Adipocyte (in vitro differentiated cells): ENCODE measurements around the gene FZD4.
"Not testable (repeated sequence)": the region's sequence is repeated elsewhere in the genome, so short reads cannot be mapped to it uniquely, and the experiment has no call there.

Experiments
- DNase-seq: peaks from one replicate; pipeline ENCODE4 v3.0.0-alpha.2; 2015; ENCODE audit warnings: low read depth
- H3K27me3 ChIP-seq: replicated peaks from 2 replicates; pipeline ENCODE4 v1.7.0; 2013; ENCODE audit warnings: mild to moderate bottlenecking, low read length, moderate library complexity; ENCODE audit not compliant: control insufficient read depth, insufficient read depth
- H3K36me3 ChIP-seq: 2 replicates; pipeline ENCODE4 v1.7.0; 2013; ENCODE audit warnings: low read length, mild to moderate bottlenecking, moderate library complexity; ENCODE audit not compliant: control insufficient read depth, insufficient read depth, severe bottlenecking
- H3K4me1 ChIP-seq: 2 replicates; pipeline ENCODE4 v1.7.0; 2013; ENCODE audit warnings: mild to moderate bottlenecking, low read length, moderate library complexity; ENCODE audit not compliant: control insufficient read depth, insufficient read depth
- H3K4me3 ChIP-seq: 2 replicates; pipeline ENCODE4 v1.7.0; 2013; ENCODE audit warnings: mild to moderate bottlenecking, low read length, moderate library complexity
- H3K9ac ChIP-seq: 2 replicates; pipeline ENCODE4 v1.7.0; 2013; ENCODE audit warnings: mild to moderate bottlenecking, low read length, moderate library complexity
- H3K9me3 ChIP-seq: 2 replicates; pipeline ENCODE4 v1.7.0; 2013; ENCODE audit warnings: mild to moderate bottlenecking, low read length, moderate library complexity; ENCODE audit not compliant: control insufficient read depth

The FZD4 gene

GRCh38 chr11:86955361-86956120 is at the start of gene FZD4:
Gene FZD4, minus strand, starts transcription at chr11:86955395. Its CDS starts 310 bp downstream, at chr11:86955085.
- peaks cover 19% of the 10 kb centered on the region for H3K36me3 ChIP-seq
- no peaks in the 10 kb centered on the region for H3K9me3 ChIP-seq
- DNase-seq = peak; percentile 97
- H3K9ac ChIP-seq = peak within 1 kb of the TSS; percentile 99
- peak within 1 kb of the TSS; percentile 99 for H3K4me3 ChIP-seq
- H3K27me3 ChIP-seq = no peaks in the 10 kb centered on the region
- H3K4me1 ChIP-seq = peaks cover 29% of the 10 kb centered on the region

GRCh38 chr11:87004281-87004680 is 49.1 kb upstream of the FZD4 start:
- not testable (repeated sequence) for DNase-seq, H3K9ac ChIP-seq, H3K27me3 ChIP-seq, H3K4me3 ChIP-seq, H3K36me3 ChIP-seq, H3K9me3 ChIP-seq
- H3K4me1 ChIP-seq = peaks cover 30% of the 10 kb centered on the region

GRCh38 chr11:87002918-87003317 is 47.7 kb upstream of the FZD4 start:
- Histone ChIP-seq H3K36me3 (no peaks in the 10 kb centered on the region), H3K9me3 (no peaks in the 10 kb centered on the region), H3K27me3 (no peaks in the 10 kb centered on the region), H3K4me3 (no peak overlapping the region), H3K9ac (no peak overlapping the region), H3K4me1 (peaks cover 26% of the 10 kb centered on the region)
- no peak for DNase-seq

- H3K9me3 ChIP-seq = no peaks in the 10 kb centered on the region
Observed at GRCh38 chr11:86999859-87000753, 44.9 kb upstream of the FZD4 start.

DNA sequence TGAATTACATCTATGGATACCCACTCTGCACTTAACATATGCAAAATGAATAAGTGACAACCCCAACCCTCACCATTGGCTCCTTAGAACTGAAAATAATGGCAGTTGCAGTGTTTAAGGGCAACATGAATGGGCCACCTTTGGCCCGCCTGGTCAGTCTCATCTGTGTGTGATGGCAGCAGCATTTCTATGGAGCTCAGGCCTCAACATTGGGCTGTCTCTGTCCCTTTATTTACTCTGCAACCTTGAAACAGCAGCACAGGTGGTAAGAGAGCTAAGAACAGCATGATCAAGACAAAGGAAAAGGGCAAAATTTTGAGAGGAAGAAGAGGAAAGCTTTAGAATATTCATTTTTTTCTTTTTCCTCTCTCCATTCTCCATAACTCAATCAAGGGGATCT is 44.2 kb upstream of the FZD4 start:
- Histone ChIP-seq H3K9ac (no peak overlapping the region), H3K9me3 (no peaks in the 10 kb centered on the region), H3K4me1 (peaks cover 14% of the 10 kb centered on the region), H3K27me3 (no peaks in the 10 kb centered on the region), H3K36me3 (no peaks in the 10 kb centered on the region), H3K4me3 (no peak overlapping the region)
- DNase-seq = no peak

More at GRCh38 chr11:86999859-87000753, 44.9 kb upstream of the FZD4 start:
- DNase-seq = peak; percentile 65
- H3K9ac ChIP-seq = peak overlapping the region; percentile 6
- peaks cover 14% of the 10 kb centered on the region for H3K4me1 ChIP-seq
- H3K27me3 ChIP-seq = no peaks in the 10 kb centered on the region
- no peak overlapping the region for H3K4me3 ChIP-seq
- H3K36me3 ChIP-seq = no peaks in the 10 kb centered on the region

GRCh38 chr11:86996953-86997570 is 41.9 kb upstream of the FZD4 start:
- H3K36me3 ChIP-seq = no peaks in the 10 kb centered on the region
- H3K4me3 ChIP-seq = no peak overlapping the region
- no peak overlapping the region for H3K9ac ChIP-seq
- DNase-seq = no peak
- peaks cover 10% of the 10 kb centered on the region for H3K4me1 ChIP-seq
- no peaks in the 10 kb centered on the region for H3K9me3 ChIP-seq
- H3K27me3 ChIP-seq = no peaks in the 10 kb centered on the region

- Histone ChIP-seq H3K4me3 (no peak overlapping the region), H3K4me1 (peaks cover 33% of the 10 kb centered on the region), H3K9ac (peak overlapping the region; percentile 11), H3K9me3 (no peaks in the 10 kb centered on the region), H3K27me3 (no peaks in the 10 kb centered on the region), H3K36me3 (no peaks in the 10 kb centered on the region)
- DNase-seq = no peak
Observed at GRCh38 chr11:86993031-86993430, 37.8 kb upstream of the FZD4 start.

GRCh38 chr11:86992340-86992739 is 37.1 kb upstream of the FZD4 start:
- not testable (repeated sequence) for H3K27me3 ChIP-seq, H3K9ac ChIP-seq, DNase-seq, H3K36me3 ChIP-seq, H3K4me3 ChIP-seq, H3K9me3 ChIP-seq
- peaks cover 33% of the 10 kb centered on the region for H3K4me1 ChIP-seq

DNA sequence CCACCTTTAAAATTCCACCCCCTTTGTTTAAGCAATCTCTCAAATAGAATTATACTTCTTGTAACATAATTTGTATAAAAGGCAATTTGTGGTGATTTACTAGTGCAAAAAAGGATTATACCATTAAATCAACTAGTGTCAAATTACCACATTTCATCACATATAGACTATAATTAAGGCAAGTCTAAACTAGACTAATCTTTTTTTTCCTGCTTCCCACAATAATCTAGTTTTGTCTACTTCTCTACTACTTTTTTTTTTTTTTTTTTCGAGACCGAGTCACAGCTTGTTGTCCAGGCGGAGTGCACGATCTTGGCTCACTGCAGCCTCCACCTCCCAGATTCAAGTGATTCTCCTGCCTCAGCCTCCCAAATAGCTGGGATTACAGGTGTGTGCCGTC is 36.1 kb upstream of the FZD4 start:
- H3K27me3 ChIP-seq = no peaks in the 10 kb centered on the region
- DNase-seq = no peak
- peaks cover 33% of the 10 kb centered on the region for H3K4me1 ChIP-seq
- no peaks in the 10 kb centered on the region for H3K36me3 ChIP-seq
- no peak overlapping the region for H3K9ac ChIP-seq
- no peak overlapping the region for H3K4me3 ChIP-seq
- H3K9me3 ChIP-seq = no peaks in the 10 kb centered on the region

DNA sequence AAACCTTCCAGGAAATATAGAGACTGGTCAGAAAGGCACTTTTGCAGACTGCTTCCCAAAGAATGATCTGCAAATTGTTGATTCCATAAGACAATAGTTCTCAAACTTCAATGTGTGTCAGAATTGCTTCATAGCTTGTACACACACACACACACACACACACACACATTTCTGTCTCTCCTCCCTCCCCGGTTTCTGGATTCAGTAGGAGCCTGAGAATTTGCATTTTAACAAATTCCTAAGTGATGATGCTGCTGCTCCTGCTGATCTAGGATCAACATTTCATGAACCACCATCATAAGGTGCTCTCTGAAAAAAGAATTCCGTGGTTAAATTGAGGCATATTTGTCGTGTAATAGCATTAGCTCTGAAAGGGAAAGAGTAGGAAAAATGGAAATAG is 35.3 kb upstream of the FZD4 start:
- H3K4me3 ChIP-seq = peak overlapping the region; percentile 33
- H3K9me3 ChIP-seq = no peaks in the 10 kb centered on the region
- H3K27me3 ChIP-seq = no peaks in the 10 kb centered on the region
- H3K36me3 ChIP-seq = no peaks in the 10 kb centered on the region
- peak overlapping the region; percentile 67 for H3K9ac ChIP-seq
- H3K4me1 ChIP-seq = peaks cover 37% of the 10 kb centered on the region
- DNase-seq = peak; percentile 34

- Histone ChIP-seq H3K9ac (peak overlapping the region; percentile 67), H3K4me3 (peak overlapping the region; percentile 33), H3K9me3 (no peaks in the 10 kb centered on the region), H3K27me3 (no peaks in the 10 kb centered on the region), H3K4me1 (peaks cover 42% of the 10 kb centered on the region), H3K36me3 (no peaks in the 10 kb centered on the region)
- DNase-seq = peak; percentile 23
Observed at GRCh38 chr11:86990031-86990430, 34.8 kb upstream of the FZD4 start.
